CD4-positive, CD25-positive, alpha-beta regulatory T cell (primary cell): ENCODE measurements around the gene NGFR. TPM values are rescaled to one million over a fixed set of nuclear protein-coding genes. Genes with fewer than 3 reads are reported as not detected.
"Not testable (repeated sequence)": the region's sequence is repeated elsewhere in the genome, so short reads cannot be mapped to it uniquely, and the experiment has no call there.

Source experiments
- ATAC-seq, 2 donors: fragments of 150-1000 bp; cut with Tn5 transposase; one replicate each; pipeline ENCODE4 v1.10.0; 2021; ENCODE audit warnings: low read depth in 2 of 2, moderate number of reproducible peaks in 2 of 2, moderate library complexity in 1 of 2
- DNase-seq, 3 donors: peaks; one replicate each; pipeline versions ENCODE4 v3.0.0 to v3.0.0-alpha.2; 2012 to 2022; ENCODE audit warnings: mixed read lengths in 1 of 3
- H3K27ac ChIP-seq: one replicate; pipeline ENCODE4 v1.7.0; 2013; ENCODE audit warnings: mild to moderate bottlenecking, low read length; ENCODE audit not compliant: insufficient read depth, poor library complexity, severe bottlenecking
- H3K27me3 ChIP-seq: one replicate; pipeline ENCODE4 v1.7.0; 2013; ENCODE audit warnings: low read length; ENCODE audit not compliant: control insufficient read depth, insufficient read depth
- H3K36me3 ChIP-seq: one replicate; pipeline ENCODE4 v1.7.0; 2013; ENCODE audit warnings: mild to moderate bottlenecking, low read length, moderate library complexity; ENCODE audit not compliant: control insufficient read depth, insufficient read depth
- H3K4me1 ChIP-seq: 2 replicates; pipeline ENCODE4 v1.7.0; 2013; ENCODE audit warnings: mild to moderate bottlenecking, low read length; ENCODE audit not compliant: insufficient read depth, control insufficient read depth, poor library complexity, severe bottlenecking
- H3K4me3 ChIP-seq: one replicate; pipeline ENCODE4 v1.7.0; 2013; ENCODE audit warnings: low read depth, mild to moderate bottlenecking, low read length, moderate library complexity
- H3K9me3 ChIP-seq, 2 experiments: 1 replicate in 1 of 2; 2 replicates in 1 of 2; pipeline ENCODE4 v1.7.0; 2013; ENCODE audit warnings: low read length in 2 of 2, mild to moderate bottlenecking in 1 of 2, moderate library complexity in 1 of 2; ENCODE audit not compliant: control insufficient read depth in 2 of 2
- H3K27ac Mint-ChIP-seq, 3 donors: one replicate each; pipeline ENCODE4 v1.8.0; 2020 to 2022; ENCODE audit warnings: mild to moderate bottlenecking in 3 of 3, mixed read lengths in 3 of 3, moderate library complexity in 2 of 3
- H3K27me3 Mint-ChIP-seq: one replicate; pipeline ENCODE4 v1.8.0; 2022; ENCODE audit warnings: mild to moderate bottlenecking, mixed read lengths
- H3K36me3 Mint-ChIP-seq: one replicate; pipeline ENCODE4 v1.8.0; 2020; ENCODE audit warnings: mixed read lengths
- H3K4me1 Mint-ChIP-seq, 4 donors: one replicate each; pipeline ENCODE4 v1.8.0; 2020 to 2022; ENCODE audit warnings: mixed read lengths in 4 of 4, mild to moderate bottlenecking in 1 of 4
- H3K4me3 Mint-ChIP-seq, 4 donors: one replicate each; pipeline ENCODE4 v1.8.0; 2020 to 2022; ENCODE audit warnings: mild to moderate bottlenecking in 4 of 4, mixed read lengths in 4 of 4, moderate library complexity in 3 of 4
- H3K9me3 Mint-ChIP-seq, 7 donors: one replicate each; pipeline ENCODE4 v1.8.0; 2020 to 2022; ENCODE audit warnings: mixed read lengths in 7 of 7, mild to moderate bottlenecking in 3 of 7, moderate library complexity in 2 of 7
- polyA plus RNA-seq, 4 donors: library from polyadenylated mRNA; unstranded; fragments of 300-500 nt; fragmentation: Illumina TruSeq; gene quantifications; one replicate each; pipeline ENCODE4 v1.2.3, GENCODE V29; 2021
- total RNA-seq: library from RNA; stranded (reverse); gene quantifications from one replicate; pipeline ENCODE4 v1.2.3, GENCODE V29; 2022

The NGFR gene
- total and polyA plus RNA-seq, 5 donors from 2014 or later = 0.32 TPM; not detected in 4

- H3K27ac ChIP-seq = no peak overlapping the region
- no peaks in the 10 kb centered on the region for H3K36me3 ChIP-seq
- peaks cover 18% of the 10 kb centered on the region for H3K4me1 ChIP-seq
- H3K9me3 ChIP-seq = no peaks in the 10 kb centered on the region
- Mint-ChIP-seq H3K9me3 (peaks cover 0 to 2% (median 0%) of the 10 kb centered on the region in 7 donors), H3K4me1 (peaks cover 0 to 22% (median 10%) of the 10 kb centered on the region in 4 donors), H3K36me3 (no peaks in the 10 kb centered on the region), H3K27ac (no peak overlapping the region), H3K4me3 (no peak overlapping the region), H3K27me3 (peaks cover 89% of the 10 kb centered on the region)
- H3K4me3 ChIP-seq = no peak overlapping the region
- H3K27me3 ChIP-seq = peaks cover 29% of the 10 kb centered on the region
- DNase-seq = no peak
- ATAC-seq = no peak
Measured at GRCh38 chr17:49501496-49501895, 6.4 kb downstream of the NGFR start.

GRCh38 chr17:49502254-49502653 lies 7.2 kb downstream of the NGFR start:
- Mint-ChIP-seq H3K27me3 (peaks cover 88% of the 10 kb centered on the region), H3K9me3 (peaks cover 0 to 2% (median 0%) of the 10 kb centered on the region in 7 donors), H3K27ac (no peak overlapping the region), H3K4me3 (no peak overlapping the region), H3K4me1 (peaks cover 0 to 15% (median 10%) of the 10 kb centered on the region in 4 donors), H3K36me3 (no peaks in the 10 kb centered on the region)
- no peak overlapping the region for H3K4me3 ChIP-seq
- peaks cover 29% of the 10 kb centered on the region for H3K27me3 ChIP-seq
- H3K36me3 ChIP-seq = no peaks in the 10 kb centered on the region
- no peaks in the 10 kb centered on the region for H3K9me3 ChIP-seq
- DNase-seq (no peak), ATAC-seq (no peak)
- peaks cover 11% of the 10 kb centered on the region for H3K4me1 ChIP-seq
- H3K27ac ChIP-seq = no peak overlapping the region

- peaks cover 29% of the 10 kb centered on the region for H3K27me3 ChIP-seq
- ATAC-seq, H3K27ac ChIP-seq, H3K36me3 Mint-ChIP-seq, H3K4me3 ChIP-seq, DNase-seq, H3K4me1 ChIP-seq, H3K9me3 ChIP-seq, H3K27ac Mint-ChIP-seq, H3K9me3 Mint-ChIP-seq, H3K36me3 ChIP-seq, H3K4me3 Mint-ChIP-seq: not testable (repeated sequence)
- peaks cover 85% of the 10 kb centered on the region for H3K27me3 Mint-ChIP-seq
- peaks cover 0 to 11% (median 9%) of the 10 kb centered on the region in 4 donors for H3K4me1 Mint-ChIP-seq
Measured at GRCh38 chr17:49502680-49503079, 7.6 kb downstream of the NGFR start.

- H3K9me3 Mint-ChIP-seq = peaks cover 0 to 2% (median 0%) of the 10 kb centered on the region in 7 donors
- Histone ChIP-seq H3K9me3 (no peaks in the 10 kb centered on the region), H3K27ac (no peak overlapping the region), H3K4me3 (no peak overlapping the region), H3K4me1 (no peaks in the 10 kb centered on the region), H3K27me3 (peaks cover 13% of the 10 kb centered on the region), H3K36me3 (no peaks in the 10 kb centered on the region)
- peaks cover 0 to 4% (median 0%) of the 10 kb centered on the region in 4 donors for H3K4me1 Mint-ChIP-seq
- DNase-seq (no peak), ATAC-seq (no peak)
- H3K27me3 Mint-ChIP-seq = peaks cover 72% of the 10 kb centered on the region
- no peak overlapping the region for H3K4me3 Mint-ChIP-seq
- H3K36me3 Mint-ChIP-seq = no peaks in the 10 kb centered on the region
- H3K27ac Mint-ChIP-seq = no peak overlapping the region
Measured at GRCh38 chr17:49504369-49504768, 9.3 kb downstream of the NGFR start.

GRCh38 chr17:49505854-49506253 lies 10.8 kb downstream of the NGFR start:
- H3K27me3 Mint-ChIP-seq = peaks cover 62% of the 10 kb centered on the region
- Histone ChIP-seq H3K4me3 (no peak overlapping the region), H3K36me3 (no peaks in the 10 kb centered on the region), H3K4me1 (no peaks in the 10 kb centered on the region), H3K9me3 (no peaks in the 10 kb centered on the region), H3K27ac (no peak overlapping the region), H3K27me3 (peaks cover 4% of the 10 kb centered on the region)
- no peak overlapping the region for H3K4me3 Mint-ChIP-seq
- H3K36me3 Mint-ChIP-seq = no peaks in the 10 kb centered on the region
- no peak for DNase-seq
- H3K9me3 Mint-ChIP-seq = peaks cover 0 to 2% (median 0%) of the 10 kb centered on the region in 7 donors
- no peak for ATAC-seq
- H3K27ac Mint-ChIP-seq = no peak overlapping the region
- H3K4me1 Mint-ChIP-seq = peaks cover 0 to 4% (median 0%) of the 10 kb centered on the region in 4 donors

DNA sequence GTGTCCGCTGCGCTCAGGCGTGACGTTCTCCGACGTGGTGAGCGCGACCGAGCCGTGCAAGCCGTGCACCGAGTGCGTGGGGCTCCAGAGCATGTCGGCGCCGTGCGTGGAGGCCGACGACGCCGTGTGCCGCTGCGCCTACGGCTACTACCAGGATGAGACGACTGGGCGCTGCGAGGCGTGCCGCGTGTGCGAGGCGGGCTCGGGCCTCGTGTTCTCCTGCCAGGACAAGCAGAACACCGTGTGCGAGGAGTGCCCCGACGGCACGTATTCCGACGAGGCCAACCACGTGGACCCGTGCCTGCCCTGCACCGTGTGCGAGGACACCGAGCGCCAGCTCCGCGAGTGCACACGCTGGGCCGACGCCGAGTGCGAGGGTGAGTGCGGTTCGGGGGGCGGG lies 11.2 kb downstream of the NGFR start:
- DNase-seq (no peak), ATAC-seq (no peak)
- H3K36me3 ChIP-seq = no peaks in the 10 kb centered on the region
- Mint-ChIP-seq H3K27me3 (peaks cover 62% of the 10 kb centered on the region), H3K36me3 (no peaks in the 10 kb centered on the region), H3K4me1 (peaks cover 0 to 4% (median 0%) of the 10 kb centered on the region in 4 donors), H3K9me3 (peaks cover 0 to 2% (median 0%) of the 10 kb centered on the region in 7 donors), H3K27ac (no peak overlapping the region), H3K4me3 (no peak overlapping the region)
- H3K9me3 ChIP-seq = no peaks in the 10 kb centered on the region
- H3K4me3 ChIP-seq = no peak overlapping the region
- H3K4me1 ChIP-seq = no peaks in the 10 kb centered on the region
- no peak overlapping the region for H3K27ac ChIP-seq
- H3K27me3 ChIP-seq = peaks cover 2% of the 10 kb centered on the region

GRCh38 chr17:49508061-49508865 lies 13.2 kb downstream of the NGFR start:
- DNase-seq = no peak
- H3K9me3 ChIP-seq = no peaks in the 10 kb centered on the region
- H3K27me3 ChIP-seq = no peaks in the 10 kb centered on the region
- no peak overlapping the region for H3K27ac Mint-ChIP-seq
- no peak overlapping the region for H3K4me3 Mint-ChIP-seq
- peaks cover 0 to 2% (median 0%) of the 10 kb centered on the region in 7 donors for H3K9me3 Mint-ChIP-seq
- H3K4me3 ChIP-seq = no peak overlapping the region
- no peak for ATAC-seq
- H3K4me1 ChIP-seq = no peaks in the 10 kb centered on the region
- H3K27me3 Mint-ChIP-seq = peaks cover 47% of the 10 kb centered on the region
- no peaks in the 10 kb centered on the region for H3K36me3 Mint-ChIP-seq
- H3K36me3 ChIP-seq = no peaks in the 10 kb centered on the region
- no peak overlapping the region for H3K27ac ChIP-seq
- peaks cover 0 to 4% (median 0%) of the 10 kb centered on the region in 4 donors for H3K4me1 Mint-ChIP-seq
